ENCODE measurements around the gene ESR1. TPM values are rescaled to one million over a fixed set of nuclear protein-coding genes. Genes with fewer than 3 reads are reported as not detected.
"Not testable (repeated sequence)": the region's sequence is repeated elsewhere in the genome, so short reads cannot be mapped to it uniquely, and the experiment has no call there.

The ESR1 gene
- total RNA-seq, 1 experiment from 2014 or later, result not detected

DNA sequence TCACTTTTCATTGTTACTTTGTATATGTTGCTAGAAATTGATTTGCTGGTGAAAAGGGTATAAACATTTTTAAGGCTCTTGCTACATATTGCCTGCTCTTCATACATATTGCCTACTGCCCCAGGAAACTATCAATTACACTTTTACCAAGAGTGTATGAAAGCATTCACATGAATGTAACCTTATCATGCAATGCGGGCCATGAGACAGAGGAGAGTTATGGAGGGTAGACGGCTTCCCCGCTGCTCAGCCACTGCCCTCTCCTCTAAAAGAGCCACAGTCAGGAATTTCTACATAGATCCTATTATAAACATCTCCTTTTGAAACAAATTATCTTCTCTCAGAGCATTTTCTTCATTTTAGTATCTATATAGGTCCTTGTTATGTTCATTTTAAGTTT is 264.4 kb downstream of the ESR1 start:
- intact Hi-C loops (cut with micrococcal nuclease; ENCODE audit: unreplicated experiment), result no loop called here
- TF ChIP-seq, protein P1, sequence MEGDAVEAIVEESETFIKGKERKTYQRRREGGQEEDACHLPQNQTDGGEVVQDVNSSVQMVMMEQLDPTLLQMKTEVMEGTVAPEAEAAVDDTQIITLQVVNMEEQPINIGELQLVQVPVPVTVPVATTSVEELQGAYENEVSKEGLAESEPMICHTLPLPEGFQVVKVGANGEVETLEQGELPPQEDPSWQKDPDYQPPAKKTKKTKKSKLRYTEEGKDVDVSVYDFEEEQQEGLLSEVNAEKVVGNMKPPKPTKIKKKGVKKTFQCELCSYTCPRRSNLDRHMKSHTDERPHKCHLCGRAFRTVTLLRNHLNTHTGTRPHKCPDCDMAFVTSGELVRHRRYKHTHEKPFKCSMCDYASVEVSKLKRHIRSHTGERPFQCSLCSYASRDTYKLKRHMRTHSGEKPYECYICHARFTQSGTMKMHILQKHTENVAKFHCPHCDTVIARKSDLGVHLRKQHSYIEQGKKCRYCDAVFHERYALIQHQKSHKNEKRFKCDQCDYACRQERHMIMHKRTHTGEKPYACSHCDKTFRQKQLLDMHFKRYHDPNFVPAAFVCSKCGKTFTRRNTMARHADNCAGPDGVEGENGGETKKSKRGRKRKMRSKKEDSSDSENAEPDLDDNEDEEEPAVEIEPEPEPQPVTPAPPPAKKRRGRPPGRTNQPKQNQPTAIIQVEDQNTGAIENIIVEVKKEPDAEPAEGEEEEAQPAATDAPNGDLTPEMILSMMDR (IDR thresholded peaks at IDR 0.05; ENCODE audit: insufficient read depth in 1 of 2, low read depth in 1 of 2, low read length in 1 of 2, severe bottlenecking in 1 of 2, unreplicated experiment in 1 of 2), result no peak
- Histone ChIP-seq H3K9me3 (no peaks in the 10 kb centered on the region), H3K27me3 (replicated peaks; ENCODE audit: control insufficient read depth, insufficient read depth, low read length) (no peaks in the 10 kb centered on the region), H3K36me3 (ENCODE audit: control insufficient read depth, insufficient read depth, low read length) (no peaks in the 10 kb centered on the region), H3K4me3 (ENCODE audit: low read depth, low read length) (no peak overlapping the region), H3K4me1 (no peaks in the 10 kb centered on the region)
- ChIA-PET CTCF (no interaction called here), POLR2A (no interaction called here)
- Mint-ChIP-seq H3K27ac (ENCODE audit: unreplicated experiment) (no peak overlapping the region), H3K4me3 (ENCODE audit: unreplicated experiment) (no peak overlapping the region), H3K9me3 (ENCODE audit: unreplicated experiment) (peaks cover 14% of the 10 kb centered on the region), H3K27me3 (ENCODE audit: insufficient read depth, unreplicated experiment) (peaks cover 9% of the 10 kb centered on the region), H3K36me3 (ENCODE audit: insufficient read depth, unreplicated experiment) (no peaks in the 10 kb centered on the region), H3K4me1 (ENCODE audit: low read depth, unreplicated experiment) (no peaks in the 10 kb centered on the region)
- BruUV-seq (replicated peaks), result no TSS peak
- no peak for DNase-seq

DNA sequence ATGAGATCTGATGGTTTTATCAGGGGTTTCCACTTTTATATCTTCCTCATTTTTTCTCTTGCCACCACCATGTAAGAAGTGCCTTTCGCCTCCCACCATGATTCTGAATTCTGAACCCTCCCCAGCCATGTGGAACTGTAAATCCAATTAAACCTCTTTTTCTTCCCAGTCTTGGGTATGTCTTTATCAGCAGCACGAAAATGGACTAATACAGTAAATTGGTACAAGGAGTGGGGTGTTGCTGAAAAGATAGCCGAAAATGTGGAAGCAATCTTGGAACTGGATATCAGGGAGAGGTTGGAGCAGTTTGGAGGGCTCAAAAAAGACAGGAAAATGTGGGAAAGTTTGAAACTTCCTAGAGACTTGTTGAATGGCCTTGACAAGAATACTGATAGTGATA is 268.8 kb downstream of the ESR1 start:
- H3K27me3 ChIP-seq (replicated peaks; ENCODE audit: control insufficient read depth, insufficient read depth, low read length); H3K4me3 ChIP-seq (ENCODE audit: low read depth, low read length): not testable (repeated sequence)

DNA sequence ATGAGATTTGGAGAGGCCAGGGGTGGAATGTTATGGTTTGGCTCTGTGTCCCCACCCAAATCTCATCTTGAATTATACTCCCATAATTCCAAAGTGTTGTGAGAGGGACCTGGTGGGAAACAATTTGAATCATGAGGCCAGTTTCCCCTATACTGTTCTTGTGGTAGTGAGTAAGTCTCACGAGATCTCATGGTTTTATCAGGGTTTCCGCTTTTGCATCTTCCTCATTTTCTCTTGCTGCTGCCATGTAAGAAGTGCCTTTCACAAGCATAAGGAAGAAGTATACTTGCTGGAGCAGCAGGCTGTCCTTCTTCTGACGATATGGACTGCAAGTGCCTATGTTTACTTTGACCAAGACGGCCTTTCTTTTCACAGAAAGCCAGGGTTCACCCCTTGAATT is 270.5 kb downstream of the ESR1 start:
- BruUV-seq (replicated peaks), result no TSS peak
- Mint-ChIP-seq H3K36me3 (ENCODE audit: insufficient read depth, unreplicated experiment) (no peaks in the 10 kb centered on the region), H3K9me3 (ENCODE audit: unreplicated experiment) (peaks cover 14% of the 10 kb centered on the region), H3K4me1 (ENCODE audit: low read depth, unreplicated experiment) (no peaks in the 10 kb centered on the region), H3K27ac (ENCODE audit: unreplicated experiment) (no peak overlapping the region), H3K4me3 (ENCODE audit: unreplicated experiment) (no peak overlapping the region), H3K27me3 (ENCODE audit: insufficient read depth, unreplicated experiment) (peaks cover 10% of the 10 kb centered on the region)
- H3K4me3 ChIP-seq (ENCODE audit: low read depth, low read length), result no peak overlapping the region
- CTCF ChIA-PET, result no interaction called here
- H3K36me3 ChIP-seq (ENCODE audit: control insufficient read depth, insufficient read depth, low read length), result no peaks in the 10 kb centered on the region
- no peaks in the 10 kb centered on the region for H3K9me3 ChIP-seq
- no peaks in the 10 kb centered on the region for H3K27me3 ChIP-seq (replicated peaks; ENCODE audit: control insufficient read depth, insufficient read depth, low read length)
- DNase-seq, result no peak
- TF ChIP-seq, protein P1 (IDR thresholded peaks at IDR 0.05; ENCODE audit: insufficient read depth in 1 of 2, low read depth in 1 of 2, low read length in 1 of 2, severe bottlenecking in 1 of 2, unreplicated experiment in 1 of 2), result no peak
- H3K4me1 ChIP-seq, result no peaks in the 10 kb centered on the region
- intact Hi-C loops (cut with micrococcal nuclease; ENCODE audit: unreplicated experiment), result no loop called here
- POLR2A ChIA-PET, result no interaction called here

More for the DNA sequence above, 268.8 kb downstream of the ESR1 start:
- H3K4me3 Mint-ChIP-seq (ENCODE audit: unreplicated experiment); CTCF ChIA-PET; H3K36me3 Mint-ChIP-seq (ENCODE audit: insufficient read depth, unreplicated experiment); H3K27ac Mint-ChIP-seq (ENCODE audit: unreplicated experiment); H3K36me3 ChIP-seq (ENCODE audit: control insufficient read depth, insufficient read depth, low read length); BruUV-seq (replicated peaks); H3K4me1 Mint-ChIP-seq (ENCODE audit: low read depth, unreplicated experiment); POLR2A ChIA-PET; H3K27me3 Mint-ChIP-seq (ENCODE audit: insufficient read depth, unreplicated experiment); H3K9me3 ChIP-seq; H3K4me1 ChIP-seq; DNase-seq; intact Hi-C loops (cut with micrococcal nuclease; ENCODE audit: unreplicated experiment): not testable (repeated sequence)
- peaks cover 14% of the 10 kb centered on the region for H3K9me3 Mint-ChIP-seq (ENCODE audit: unreplicated experiment)

DNA sequence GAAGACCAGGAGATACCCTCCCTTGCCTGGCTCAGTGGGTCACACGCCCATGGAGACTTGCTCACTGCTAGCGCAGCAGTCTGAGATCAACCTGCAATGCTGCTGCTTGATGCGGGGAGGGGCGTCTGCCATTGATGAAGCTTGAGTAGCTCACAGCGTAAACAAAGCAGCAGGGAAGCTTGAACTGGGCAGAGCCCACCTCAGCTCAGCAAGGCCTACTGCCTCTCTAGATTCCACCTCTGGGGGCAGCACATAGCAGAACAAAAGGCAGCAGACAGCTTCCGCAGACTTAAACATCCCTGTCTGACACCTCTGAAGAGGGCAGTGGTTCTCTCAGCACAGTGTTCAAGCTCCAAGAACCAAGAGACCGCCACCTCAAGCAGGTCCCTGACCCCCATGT is 271.3 kb downstream of the ESR1 start:
- Mint-ChIP-seq H3K27ac (ENCODE audit: unreplicated experiment) (no peak overlapping the region), H3K4me1 (ENCODE audit: low read depth, unreplicated experiment) (no peaks in the 10 kb centered on the region), H3K4me3 (ENCODE audit: unreplicated experiment) (no peak overlapping the region), H3K27me3 (ENCODE audit: insufficient read depth, unreplicated experiment) (peaks cover 10% of the 10 kb centered on the region), H3K9me3 (ENCODE audit: unreplicated experiment) (peaks cover 14% of the 10 kb centered on the region), H3K36me3 (ENCODE audit: insufficient read depth, unreplicated experiment) (no peaks in the 10 kb centered on the region)
- BruUV-seq (replicated peaks), result no TSS peak
- TF ChIP-seq, protein P1 (IDR thresholded peaks at IDR 0.05; ENCODE audit: insufficient read depth in 1 of 2, low read depth in 1 of 2, low read length in 1 of 2, severe bottlenecking in 1 of 2, unreplicated experiment in 1 of 2), result no peak
- DNase-seq, result no peak
- ChIA-PET CTCF (no interaction called here), POLR2A (no interaction called here)
- Histone ChIP-seq H3K36me3 (ENCODE audit: control insufficient read depth, insufficient read depth, low read length) (no peaks in the 10 kb centered on the region), H3K9me3 (no peaks in the 10 kb centered on the region), H3K27me3 (replicated peaks; ENCODE audit: control insufficient read depth, insufficient read depth, low read length) (no peaks in the 10 kb centered on the region), H3K4me1 (no peaks in the 10 kb centered on the region), H3K4me3 (ENCODE audit: low read depth, low read length) (no peak overlapping the region)
- intact Hi-C loops (cut with micrococcal nuclease; ENCODE audit: unreplicated experiment), result no loop called here

Measured in Caco-2 (cell line).